ENCODE measurements around the gene IPO4. TPM values are rescaled to one million over a fixed set of nuclear protein-coding genes. Genes with fewer than 3 reads are reported as not detected.

Gene IPO4
- total RNA-seq, 1 donor from 2014 or later, result 26.5 TPM

Other genes starting within 250 kb of the IPO4 start
- 29.6 and 49.8 TPM in 2 replicates for gene DHRS4, start 235.0 kb downstream of the IPO4 start, total RNA-seq
- 16.3 and 16.9 TPM in 2 replicates for gene DHRS4L2, start 199.9 kb downstream of the IPO4 start, total RNA-seq
- gene CARMIL3, start 136.8 kb downstream of the IPO4 start, total RNA-seq, result not detected in 2 replicates
- gene CPNE6, start 117.3 kb downstream of the IPO4 start, total RNA-seq, result not detected in 2 replicates
- gene PCK2, start 94.5 kb downstream of the IPO4 start, total RNA-seq, result 13.4 and 17.2 TPM in 2 replicates
- gene DCAF11, start 74.0 kb downstream of the IPO4 start, total RNA-seq, result 50.6 and 56.1 TPM in 2 replicates
- gene NRL, start 73.9 kb downstream of the IPO4 start, total RNA-seq, result 0.56 and 0.77 TPM in 2 replicates
- gene FITM1, start 58.2 kb downstream of the IPO4 start, total RNA-seq, result not detected in 2 replicates
- gene PSME1, start 52.6 kb downstream of the IPO4 start, total RNA-seq, result 69.4 and 88.5 TPM in 2 replicates
- 20.6 and 31.1 TPM in 2 replicates for gene EMC9, start 47.2 kb downstream of the IPO4 start, total RNA-seq
- gene PSME2, start 42.2 kb downstream of the IPO4 start, total RNA-seq, result 81.5 and 136 TPM in 2 replicates
- 22.6 and 28.8 TPM in 2 replicates for gene RNF31, start 41.3 kb downstream of the IPO4 start, total RNA-seq
- gene IRF9, start 27.6 kb downstream of the IPO4 start, total RNA-seq, result 55.5 and 58.9 TPM in 2 replicates
- 0.56 and 0.77 TPM in 2 replicates for gene REC8, start 16.7 kb downstream of the IPO4 start, total RNA-seq
- 78.4 and 80.1 TPM in 2 replicates for gene TM9SF1, start 6.6 kb upstream of the IPO4 start, total RNA-seq
- under 0.01 TPM in 1 of 2 replicates, not detected in the other for gene TSSK4, start 16.9 kb upstream of the IPO4 start, total RNA-seq
- 23.4 and 25.1 TPM in 2 replicates for gene CHMP4A, start 24.7 kb upstream of the IPO4 start, total RNA-seq
- gene MDP1, start 27.2 kb upstream of the IPO4 start, total RNA-seq, result 15.9 and 18.0 TPM in 2 replicates
- gene NEDD8, start 43.6 kb upstream of the IPO4 start, total RNA-seq, result 142 and 224 TPM in 2 replicates
- gene GMPR2, start 44.1 kb upstream of the IPO4 start, total RNA-seq, result 63.6 and 103 TPM in 2 replicates
- 48.3 and 58.3 TPM in 2 replicates for gene TINF2, start 53.8 kb upstream of the IPO4 start, total RNA-seq
- 0.19 and 0.85 TPM in 2 replicates for gene TGM1, start 74.4 kb upstream of the IPO4 start, total RNA-seq
- 24.0 and 28.0 TPM in 2 replicates for gene RABGGTA, start 82.8 kb upstream of the IPO4 start, total RNA-seq
- gene DHRS1, start 111.0 kb upstream of the IPO4 start, total RNA-seq, result 9.0 and 9.9 TPM in 2 replicates
- 19.7 and 34.7 TPM in 2 replicates for gene NOP9, start 111.0 kb upstream of the IPO4 start, total RNA-seq
- gene CIDEB, start 119.2 kb upstream of the IPO4 start, total RNA-seq, result 1.5 and 1.7 TPM in 2 replicates
- 1.3 and 3.1 TPM in 2 replicates for gene LTB4R2, start 121.3 kb upstream of the IPO4 start, total RNA-seq
- 1.5 and 1.7 TPM in 2 replicates for gene LTB4R, start 122.7 kb upstream of the IPO4 start, total RNA-seq
- gene ADCY4, start 146.3 kb upstream of the IPO4 start, total RNA-seq, result 5.6 and 15.5 TPM in 2 replicates
- gene RIPK3, start 151.2 kb upstream of the IPO4 start, total RNA-seq, result 0.19 and 0.56 TPM in 2 replicates
- gene NFATC4, start 179.4 kb upstream of the IPO4 start, total RNA-seq, result 30.3 and 71.0 TPM in 2 replicates
- 3.5 and 6.8 TPM in 2 replicates for gene NYNRIN, start 210.2 kb upstream of the IPO4 start, total RNA-seq
- gene CBLN3, start 240.9 kb upstream of the IPO4 start, total RNA-seq, result 1.5 and 5.9 TPM in 2 replicates
- gene KHNYN, start 241.1 kb upstream of the IPO4 start, total RNA-seq, result 45.6 and 53.8 TPM in 2 replicates